Stimulated activated CD8-positive, alpha-beta memory T cell treated with anti-CD3 and anti-CD28 coated beads, Interleukin-7, amount 100 ng/mL, for 24 hours (primary cell): ENCODE measurements around the gene DGKD.
"Not testable (repeated sequence)": the region's sequence is repeated elsewhere in the genome, so short reads cannot be mapped to it uniquely, and the experiment has no call there.

Experiments
- DNase-seq: peaks from one replicate; pipeline ENCODE4 v3.0.0-alpha.2; 2020; ENCODE audit warnings: low read depth

The DGKD gene

DNA sequence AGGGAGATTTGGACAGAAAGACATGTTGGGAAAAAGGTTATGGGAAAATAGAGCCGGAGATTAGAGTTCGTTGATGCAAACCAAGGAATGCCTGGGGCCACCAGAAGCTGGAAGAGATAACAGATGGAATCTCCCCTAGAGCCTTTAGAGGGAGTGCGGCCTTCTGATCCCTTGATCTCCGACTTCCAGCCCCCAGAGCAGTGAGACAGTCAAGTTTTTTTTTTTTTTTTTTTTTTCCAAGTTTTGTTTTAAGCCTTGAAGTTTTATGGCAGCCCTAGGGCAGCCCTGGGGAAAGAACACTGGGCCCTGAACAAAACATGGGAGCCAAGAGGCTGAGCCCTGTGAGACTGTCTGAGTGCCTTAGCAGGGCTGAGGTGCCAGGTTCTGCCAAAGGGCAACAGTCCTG lies 6.5 kb downstream of the DGKD start:
- no peak for DNase-seq

DNA sequence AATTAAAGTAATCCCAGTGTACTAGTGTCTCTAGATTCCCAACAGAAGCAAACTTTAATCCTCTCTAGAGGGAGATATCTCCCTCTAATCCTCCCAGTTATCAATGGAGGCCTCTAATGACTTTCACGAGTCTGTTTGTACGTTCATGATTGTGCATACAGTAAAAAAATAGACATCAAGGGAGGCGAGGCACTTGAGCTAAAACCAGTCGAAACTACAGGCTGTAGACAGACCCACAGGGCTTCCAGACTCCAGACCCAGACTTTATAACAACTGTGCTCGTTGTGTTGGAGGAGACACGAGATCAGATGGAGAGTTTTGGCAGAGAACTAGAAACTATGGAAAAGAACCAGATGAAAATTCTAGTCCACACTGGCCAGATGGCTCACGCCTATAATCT lies 7.0 kb downstream of the DGKD start:
- DNase-seq: no peak

DNA sequence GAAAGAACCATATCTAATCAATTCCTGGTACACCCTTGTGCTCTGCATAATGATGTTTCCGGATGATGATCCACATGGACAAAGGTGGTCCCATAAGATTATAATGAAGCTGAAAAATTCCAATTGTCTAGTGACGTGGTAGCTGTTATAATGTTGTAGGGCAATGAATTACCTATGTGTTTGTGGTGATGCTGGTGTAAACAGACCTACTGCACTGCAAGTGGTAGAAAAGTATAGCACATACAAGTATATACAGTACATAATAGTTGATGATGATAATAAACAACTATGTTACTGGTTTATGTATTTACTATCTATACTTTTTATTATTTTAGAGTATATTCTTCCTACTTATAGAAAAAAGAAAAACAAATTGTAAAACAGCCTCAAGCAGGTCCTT lies 8.4 kb downstream of the DGKD start:
- no peak for DNase-seq

DNA sequence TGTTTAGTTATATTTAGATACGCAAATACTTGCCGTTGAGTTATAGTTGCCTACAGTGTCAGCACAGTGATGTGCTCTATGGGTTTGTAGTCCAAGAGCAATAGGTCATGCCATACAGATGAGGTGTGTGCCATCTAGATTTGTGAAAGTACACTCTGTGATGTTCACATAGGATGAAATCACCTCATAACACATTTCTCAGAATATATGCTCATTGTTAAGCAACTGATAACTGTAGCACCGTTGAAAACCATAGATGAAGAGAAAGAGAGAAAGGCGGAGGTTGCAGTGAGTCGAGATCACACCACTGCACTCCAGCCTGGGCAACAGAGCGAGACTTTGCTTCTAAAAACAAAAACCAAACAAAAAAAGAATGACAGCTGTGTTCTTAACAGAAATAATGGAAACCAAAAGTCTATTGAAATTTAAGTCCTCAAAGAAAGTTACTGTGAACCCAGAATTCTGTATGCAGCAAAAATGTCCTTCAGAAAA lies 9.5 kb downstream of the DGKD start:
- DNase-seq: no peak

DNA sequence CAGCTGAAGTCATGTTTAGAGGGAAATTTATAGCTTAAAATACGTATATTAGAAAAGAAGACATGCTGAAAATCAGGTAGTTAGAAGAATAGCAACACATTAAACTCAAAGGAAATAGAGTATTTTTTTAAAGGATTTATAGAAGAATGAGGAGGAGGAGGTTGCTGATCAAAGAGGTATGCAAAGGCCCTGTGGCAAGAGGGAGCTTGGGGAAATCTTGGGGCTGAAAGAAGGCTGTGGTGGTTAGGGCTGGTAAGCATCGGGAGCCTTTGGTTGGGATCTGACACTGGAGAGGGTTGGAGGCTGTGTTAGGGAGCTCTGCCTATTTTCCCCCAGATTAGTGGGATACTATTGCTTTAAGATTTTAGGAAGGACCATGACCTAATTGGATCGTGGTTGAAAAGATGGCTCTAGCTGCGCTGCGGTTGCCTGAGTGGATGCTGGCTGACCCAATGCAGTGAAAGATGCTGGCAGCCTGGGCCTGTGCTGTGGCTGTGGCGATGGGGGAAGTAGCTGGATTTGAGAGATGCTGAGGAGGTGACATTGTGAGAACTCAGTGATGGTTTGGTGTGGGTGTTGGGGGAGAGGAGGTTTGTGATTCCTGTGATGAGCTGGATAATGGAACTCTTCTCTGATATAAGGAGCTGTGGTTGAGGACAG lies 11.7 kb downstream of the DGKD start:
- DNase-seq: no peak

DNA sequence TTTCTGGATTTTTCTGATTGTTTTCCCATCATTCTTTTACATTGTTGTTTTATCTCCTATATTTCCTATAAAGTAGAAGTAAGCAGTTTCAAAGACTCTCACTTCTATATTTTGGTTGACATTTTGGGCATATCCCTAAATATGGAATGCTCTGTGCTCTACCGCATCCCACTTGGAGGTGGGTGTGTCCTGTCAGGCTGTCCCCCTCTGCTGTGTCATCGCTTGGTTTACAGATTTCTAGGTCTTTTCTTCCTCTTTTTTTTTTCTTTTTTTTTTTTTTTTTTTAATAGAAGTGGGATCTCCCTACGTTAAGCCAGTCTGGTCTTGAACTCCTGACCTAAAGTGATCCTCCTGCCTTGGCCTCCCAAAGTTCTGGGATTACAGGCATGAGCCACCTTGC lies 13.3 kb downstream of the DGKD start:
- DNase-seq: no peak

DNA sequence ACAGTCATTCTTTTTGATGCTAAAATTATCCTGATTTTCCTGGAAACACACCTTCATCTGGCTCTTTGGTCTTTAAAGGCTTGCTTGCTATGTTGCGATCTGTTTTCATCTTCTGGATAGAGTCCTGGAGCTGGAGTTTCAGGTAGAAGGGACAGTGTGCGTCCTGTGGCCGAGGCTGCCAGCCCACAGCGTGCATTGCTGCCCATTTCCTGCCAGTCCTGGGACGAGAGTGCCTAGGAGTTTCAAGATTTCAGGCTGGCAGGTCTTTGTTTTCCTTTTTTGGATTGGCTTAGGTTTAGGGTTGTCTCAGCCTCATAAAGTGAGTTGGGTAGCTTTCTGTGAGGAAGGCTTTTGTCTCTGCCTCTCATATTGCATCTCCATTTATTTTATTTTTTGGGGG lies 14.5 kb downstream of the DGKD start:
- no peak for DNase-seq

DNA sequence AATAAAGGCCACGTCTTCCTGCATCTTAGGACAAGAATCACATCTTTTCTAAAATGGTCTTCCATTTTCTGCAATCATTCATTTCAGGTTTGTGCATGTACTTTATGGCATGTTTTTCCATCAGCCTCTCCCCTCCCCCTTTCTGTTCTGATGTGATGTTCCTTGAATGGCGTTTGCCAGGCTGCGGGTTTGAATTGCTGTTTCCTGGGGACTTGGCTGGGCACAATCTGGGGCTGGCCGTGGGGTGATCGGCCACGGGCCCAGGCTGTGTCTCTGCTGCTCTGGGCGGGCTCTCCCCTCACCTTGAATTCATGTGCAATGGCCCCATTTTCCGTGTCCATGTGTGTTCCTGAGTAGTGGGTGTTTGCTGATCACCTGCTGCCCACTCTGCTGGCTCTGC lies 15.2 kb downstream of the DGKD start:
- no peak for DNase-seq

DNA sequence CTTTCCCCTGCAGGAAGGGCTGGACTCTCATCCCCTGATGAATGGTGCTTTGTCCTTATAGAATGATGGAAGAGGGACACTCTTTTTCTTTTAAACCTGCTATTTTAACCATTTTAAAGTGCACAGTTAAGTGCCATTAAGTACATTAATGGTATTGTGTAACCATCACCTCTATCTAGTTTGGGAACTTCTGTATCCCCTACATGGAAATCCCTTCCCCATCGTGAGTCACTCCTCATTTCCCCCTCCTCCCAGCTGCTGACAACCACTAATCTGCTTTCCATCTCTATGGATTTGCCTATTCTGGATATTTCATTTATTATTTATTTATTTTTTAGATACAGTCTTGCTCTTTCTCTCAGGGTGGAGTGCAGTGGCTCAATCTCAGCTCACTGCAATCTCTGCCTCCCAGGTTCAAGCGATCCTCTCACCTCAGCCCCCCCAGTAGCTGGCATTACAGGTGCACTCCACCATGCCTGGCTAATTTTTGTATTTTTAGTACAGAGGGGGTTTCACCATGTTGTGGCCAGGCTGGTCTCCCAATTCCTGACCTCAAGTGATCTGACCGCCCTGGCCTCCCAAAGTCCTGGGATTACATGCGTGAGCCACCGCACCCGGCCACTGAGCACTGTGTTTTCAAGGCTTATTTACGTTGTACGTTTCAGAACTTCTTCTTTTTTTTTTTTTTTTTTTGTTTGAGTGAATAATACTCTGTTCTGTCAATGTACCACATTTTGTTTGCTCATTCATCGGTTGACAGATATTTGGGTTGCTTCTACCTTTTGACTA lies 15.8 kb downstream of the DGKD start:
- no peak for DNase-seq

DNA sequence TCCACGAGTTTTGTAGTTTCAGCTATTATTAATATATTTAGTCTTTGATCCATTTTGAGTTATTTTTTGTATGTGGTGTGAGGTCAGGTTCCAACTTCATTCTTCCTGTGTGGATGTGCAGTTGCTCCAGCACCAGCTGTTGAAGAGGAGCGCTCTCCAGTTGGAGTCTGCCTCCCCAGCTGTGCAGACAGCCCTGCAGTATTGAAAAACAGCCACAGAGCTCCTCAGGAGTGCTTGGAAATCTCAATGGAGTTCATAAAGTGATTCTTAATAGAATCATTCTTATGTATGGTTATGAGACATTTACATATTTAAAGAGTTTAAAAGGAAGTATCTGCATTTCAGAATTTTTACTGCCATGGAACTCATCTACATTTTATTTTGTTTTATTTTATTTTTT lies 17.3 kb downstream of the DGKD start:
- no peak for DNase-seq

DNA sequence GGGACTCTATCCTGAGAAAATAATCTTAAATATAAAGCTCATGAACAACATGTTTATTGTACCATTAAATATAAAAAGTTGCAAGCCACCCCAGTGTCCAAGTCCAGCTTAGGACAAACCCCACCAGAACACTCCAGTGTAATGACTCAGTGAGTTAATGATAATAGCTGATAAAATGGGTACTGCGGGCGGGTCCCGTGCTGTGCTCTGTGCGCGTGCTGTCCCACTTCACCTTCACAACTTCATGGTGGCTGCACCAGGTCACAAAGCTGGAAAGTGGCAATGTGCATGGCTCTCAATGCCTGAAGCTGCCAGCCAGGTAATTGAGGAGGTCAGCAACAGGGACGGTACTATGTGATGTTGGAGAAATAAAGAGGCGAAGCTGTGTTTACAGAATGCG lies 18.6 kb downstream of the DGKD start:
- no peak for DNase-seq

DNA sequence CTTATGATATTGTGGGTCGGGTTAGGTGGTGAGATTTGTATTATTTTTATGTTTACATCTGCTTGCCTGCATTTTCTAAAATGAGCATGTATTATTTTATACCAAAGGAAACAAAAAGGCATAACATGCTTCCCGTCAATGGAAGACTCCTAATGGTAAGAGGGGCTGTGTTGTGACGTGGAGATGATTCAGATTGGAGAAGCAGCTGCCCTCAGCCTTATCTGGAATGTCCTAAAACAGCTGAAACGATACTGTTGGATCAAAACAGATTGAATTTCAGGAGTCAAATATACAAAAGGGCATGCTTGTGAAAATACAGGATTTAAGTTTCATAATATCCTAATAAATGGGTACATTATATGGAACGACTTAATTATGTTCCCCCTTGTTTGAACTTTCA lies 19.0 kb downstream of the DGKD start:
- DNase-seq: no peak

DNA sequence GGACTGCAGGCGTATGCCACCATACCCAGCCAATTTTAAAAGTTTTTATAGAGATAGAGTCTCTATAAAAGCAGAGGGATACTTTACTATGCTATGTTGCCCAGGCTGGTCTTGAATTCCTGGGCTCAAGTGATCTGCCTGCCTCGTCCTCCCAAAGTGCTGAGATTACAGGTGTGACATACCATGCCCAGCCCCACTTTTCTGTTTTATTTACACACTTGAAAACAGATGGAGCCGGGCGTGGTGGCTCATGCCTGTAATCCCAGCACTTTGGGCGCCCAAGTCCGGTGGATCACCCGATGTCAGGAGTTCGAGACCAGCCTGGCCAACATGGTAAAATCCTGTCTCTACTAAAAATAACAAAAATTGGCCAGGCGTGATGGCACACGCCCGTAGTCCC lies 20.5 kb downstream of the DGKD start:
- DNase-seq: not testable (repeated sequence)

DNA sequence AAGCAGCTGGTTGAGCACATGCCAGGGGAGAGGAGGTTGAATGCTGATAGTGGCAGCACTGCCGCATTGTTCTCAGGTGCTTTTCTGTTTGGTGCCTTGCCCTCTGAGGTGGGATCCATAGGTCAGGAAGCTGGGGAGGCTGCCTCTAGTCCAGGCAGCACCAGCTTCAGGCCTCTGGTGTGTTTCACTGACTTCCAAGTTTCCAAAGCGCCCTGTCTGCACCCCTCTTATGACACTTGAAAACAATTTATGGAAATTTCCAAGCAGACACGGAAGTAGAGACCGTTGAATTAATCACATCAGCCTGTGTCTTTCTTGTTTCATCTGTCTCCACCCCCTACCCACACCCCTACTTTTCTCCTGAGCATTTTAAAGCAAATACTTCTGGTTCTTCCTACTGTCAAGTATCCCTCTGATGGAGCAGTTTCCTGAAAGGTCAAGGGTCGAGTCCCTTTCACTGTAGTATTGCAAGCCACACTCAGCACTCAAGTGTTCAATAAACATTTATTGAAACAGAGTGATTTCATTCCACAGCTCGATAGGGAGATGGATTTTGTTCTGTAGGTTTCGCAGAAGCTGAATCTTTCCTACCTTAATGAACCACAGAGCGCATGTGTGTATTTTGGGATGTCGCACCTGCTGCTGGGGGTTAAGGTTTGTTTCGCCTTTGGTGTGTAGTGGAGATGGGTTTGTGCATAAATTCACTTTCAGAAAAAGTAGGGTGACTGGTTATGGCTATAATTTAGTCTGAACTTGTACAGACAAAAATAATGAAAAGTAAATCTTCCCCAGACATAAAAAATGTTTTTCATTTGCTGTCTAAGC lies 21.4 kb downstream of the DGKD start:
- no peak for DNase-seq

DNA sequence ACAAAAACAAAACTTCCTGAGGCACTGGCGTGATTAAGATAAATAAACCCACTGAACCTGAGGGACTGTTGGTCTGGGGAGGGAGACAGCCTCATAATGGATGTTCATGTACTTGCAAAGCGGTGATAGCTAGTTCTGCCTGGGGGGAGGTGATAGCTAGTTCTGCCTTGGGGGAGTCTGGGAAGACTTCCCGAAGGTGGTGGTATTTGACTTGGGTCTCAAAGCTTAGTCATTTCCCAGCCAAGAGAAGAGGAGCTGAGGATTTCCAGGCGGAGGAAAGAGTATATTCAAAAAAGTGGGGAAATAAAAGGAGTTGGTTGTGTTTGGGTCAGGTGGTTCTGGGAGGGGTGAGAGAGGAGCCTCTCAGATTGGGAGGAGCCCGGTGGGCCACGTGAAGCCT lies 24.7 kb downstream of the DGKD start:
- no peak for DNase-seq

DNA sequence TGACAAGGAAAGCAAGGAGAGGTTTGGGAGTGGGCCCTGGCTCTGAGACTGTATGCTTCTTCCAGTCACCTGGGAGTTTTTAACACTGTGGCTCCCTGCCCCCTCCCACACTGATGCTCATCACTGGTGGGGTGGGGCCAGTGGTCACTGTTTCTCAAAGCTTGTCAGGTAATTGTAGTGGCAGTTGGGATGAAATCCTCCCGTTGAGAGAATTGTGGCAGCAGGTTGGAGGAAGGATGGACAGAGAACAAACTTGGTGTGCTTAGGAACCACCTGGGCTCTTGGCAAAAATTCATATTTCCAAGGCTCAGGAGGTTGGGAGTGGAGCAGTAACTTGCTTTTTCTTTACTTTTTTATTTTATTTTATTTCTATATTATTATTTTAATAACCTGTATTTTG lies 25.1 kb downstream of the DGKD start:
- DNase-seq: no peak

DNA sequence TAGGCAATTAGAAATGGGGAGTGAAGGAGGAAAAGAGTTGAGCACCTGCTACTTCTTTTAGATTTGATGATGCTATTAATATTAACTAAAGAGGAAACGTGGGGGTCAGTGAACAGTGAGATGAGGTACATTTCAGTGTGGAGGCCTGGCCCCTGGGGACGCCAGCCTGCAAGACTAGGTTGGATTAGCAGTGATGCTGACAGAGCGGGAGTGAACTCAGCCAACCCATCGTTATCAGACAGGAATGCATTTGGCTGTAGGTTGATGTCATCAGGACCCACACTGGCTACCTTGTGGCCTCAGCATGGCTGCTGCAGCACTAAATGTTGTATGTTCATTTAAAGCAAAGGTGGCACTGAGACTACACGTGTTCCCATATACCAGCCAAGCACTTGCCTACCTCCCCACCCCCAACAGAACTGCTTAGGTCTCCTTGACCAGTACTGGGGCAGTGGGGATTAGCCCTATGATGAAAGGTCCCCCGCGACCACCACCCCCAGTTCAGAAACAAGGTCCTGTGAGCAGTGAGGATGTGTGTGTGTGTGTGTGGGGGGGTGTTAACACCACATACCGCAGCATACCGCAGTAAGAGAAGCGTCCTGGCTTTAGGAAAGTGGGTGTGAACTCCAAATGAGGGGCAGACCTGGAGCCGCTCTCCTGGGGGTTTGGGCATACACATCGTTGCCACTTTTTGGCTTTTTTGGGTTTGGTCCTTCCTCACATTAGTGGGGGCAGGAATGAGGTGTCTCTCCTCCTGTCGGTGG lies 26.0 kb downstream of the DGKD start:
- DNase-seq: no peak

DNA sequence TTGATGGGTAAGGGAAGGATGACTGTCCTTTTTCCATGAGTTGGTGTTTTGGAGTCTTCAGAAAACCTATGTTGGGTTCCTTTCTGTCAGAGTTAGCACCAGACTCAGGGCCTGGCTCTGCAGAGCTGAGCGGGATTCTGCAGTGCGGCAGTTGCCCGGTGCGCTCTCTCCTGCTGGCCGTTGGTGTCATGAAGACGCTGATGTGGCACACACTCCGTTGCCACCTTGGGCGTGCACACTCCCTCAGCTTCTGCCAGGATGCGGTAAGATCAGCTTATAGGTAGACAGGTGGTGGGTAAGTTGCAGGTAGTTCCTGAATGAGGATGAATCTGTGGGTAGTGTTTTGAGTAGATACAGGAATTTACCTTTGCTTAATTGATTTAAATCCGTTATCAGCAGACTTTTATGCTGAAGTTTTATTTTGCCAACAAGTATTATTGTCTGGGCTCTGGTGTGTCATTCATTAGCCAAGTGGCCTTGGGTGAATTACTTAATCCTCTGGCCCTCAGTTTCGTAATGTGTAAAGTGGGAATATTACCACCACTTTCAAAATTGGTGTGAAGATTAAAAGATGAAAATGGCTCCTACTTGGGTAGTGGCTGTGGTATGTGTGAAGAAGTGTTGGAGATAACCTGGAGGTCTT lies 26.8 kb downstream of the DGKD start:
- DNase-seq: no peak

DNA sequence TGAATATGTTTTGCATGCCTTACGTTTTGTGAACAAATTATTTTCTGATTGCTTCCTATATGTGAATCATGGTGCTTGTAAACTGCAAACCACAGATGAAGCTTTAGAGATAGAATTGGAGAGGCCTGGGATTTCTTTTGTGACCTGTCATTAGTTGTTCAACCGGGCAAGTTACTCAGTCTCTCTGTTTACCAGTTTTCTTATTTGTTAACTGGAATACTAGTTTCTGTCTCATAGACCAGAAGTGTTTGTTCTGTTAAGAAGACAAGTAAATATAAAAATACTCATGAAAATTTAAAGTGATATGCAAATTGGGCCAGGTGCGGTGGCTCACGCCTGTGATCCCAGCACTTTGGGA lies 27.3 kb downstream of the DGKD start:
- no peak for DNase-seq

DNA sequence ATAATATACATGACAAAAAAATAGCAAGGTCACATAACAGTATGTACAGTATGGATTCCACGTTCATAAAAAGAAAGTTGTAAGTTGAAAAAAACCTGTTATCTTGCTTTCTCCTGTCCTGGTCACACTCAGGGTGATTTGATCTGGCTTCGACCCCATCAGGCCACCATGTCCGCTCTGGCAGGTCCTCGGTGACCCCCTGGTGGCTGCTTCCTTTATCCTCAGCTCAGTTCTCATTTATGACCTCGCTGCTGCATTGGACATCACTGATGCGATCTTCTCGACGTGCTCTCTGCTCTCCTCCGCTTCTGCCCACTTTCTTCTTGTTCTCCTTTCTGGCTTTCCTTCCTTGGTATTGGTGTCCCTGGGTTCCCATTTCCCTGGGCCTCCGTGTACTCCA lies 29.7 kb downstream of the DGKD start:
- DNase-seq: no peak

DNA sequence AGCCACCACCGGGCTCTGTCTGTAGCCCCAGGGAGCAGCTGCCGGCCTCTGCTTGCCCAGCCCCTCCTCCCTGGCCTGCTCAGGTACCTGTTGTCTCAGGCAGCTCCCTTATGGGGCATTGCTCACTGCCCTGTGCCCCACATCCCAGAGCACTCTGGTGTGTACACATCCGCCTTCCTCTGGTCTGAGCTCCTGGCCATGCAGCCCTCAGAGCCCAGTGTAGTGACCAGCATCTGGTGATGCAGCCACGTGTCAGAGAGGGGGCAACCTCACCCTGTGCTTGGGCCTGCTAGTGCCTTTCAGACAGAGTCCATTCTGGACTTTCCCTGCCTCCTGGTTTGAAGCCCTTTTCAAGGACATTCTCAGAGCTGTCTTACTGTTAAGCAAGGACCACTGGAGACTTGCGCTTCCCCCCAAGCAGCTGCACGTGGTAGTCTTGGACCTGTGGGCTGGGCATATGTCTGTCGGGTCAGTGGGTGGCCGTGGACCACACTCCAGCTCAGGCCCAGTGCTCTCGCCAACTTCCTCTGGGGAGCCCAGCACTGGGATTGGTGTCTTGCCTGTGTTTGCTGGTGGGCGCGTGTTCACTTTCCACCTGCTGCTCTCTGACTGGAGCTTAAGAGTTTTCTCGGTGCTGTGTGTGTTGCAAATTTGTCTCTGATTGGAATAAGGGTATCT lies 30.7 kb downstream of the DGKD start:
- no peak for DNase-seq
